Putamen (tissue), 1 donor: ENCODE results near the gene SMIM5.
"Not testable (repeated sequence)": the region's sequence is repeated elsewhere in the genome, so short reads cannot be mapped to it uniquely, and the experiment has no call there.

Experiments
- DNase-seq: peaks from one replicate; pipeline ENCODE4 v3.0.0-alpha.2; 2016; ENCODE audit warnings: low spot score

The SMIM5 gene

DNA sequence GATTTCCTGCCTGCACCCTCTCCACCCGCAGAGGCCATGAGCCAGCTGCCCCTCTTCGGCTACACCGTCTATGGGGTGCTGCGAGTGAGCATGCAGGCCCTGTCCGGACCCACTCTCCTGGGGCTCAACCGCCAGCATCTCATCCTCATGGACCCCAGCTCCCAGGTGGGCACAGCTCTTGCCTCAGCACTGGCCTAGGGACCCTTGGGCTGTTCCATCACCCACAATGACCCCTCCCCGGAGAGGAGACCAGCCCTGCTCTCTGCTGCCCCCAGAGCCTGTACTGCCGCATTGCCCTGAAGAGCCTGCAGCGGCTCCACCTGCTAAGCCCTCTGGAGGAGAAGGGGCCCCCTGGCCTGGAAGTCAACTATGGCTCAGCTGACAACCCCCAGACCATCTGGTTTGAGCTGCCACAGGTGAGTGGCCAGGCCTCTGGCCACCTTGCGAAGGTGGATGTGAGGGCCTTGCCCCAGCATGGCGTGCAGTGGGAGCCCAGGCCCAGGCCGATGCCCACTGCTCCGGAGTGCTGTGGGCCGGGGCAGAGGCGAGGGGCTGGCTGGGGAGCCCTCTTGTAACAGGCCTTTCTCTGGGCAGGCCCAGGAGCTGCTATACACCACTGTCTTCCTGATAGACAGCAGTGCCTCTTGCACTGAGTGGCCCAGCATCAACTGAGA is 7.3 kb upstream of the SMIM5 start:
- DNase-seq, result no peak

DNA sequence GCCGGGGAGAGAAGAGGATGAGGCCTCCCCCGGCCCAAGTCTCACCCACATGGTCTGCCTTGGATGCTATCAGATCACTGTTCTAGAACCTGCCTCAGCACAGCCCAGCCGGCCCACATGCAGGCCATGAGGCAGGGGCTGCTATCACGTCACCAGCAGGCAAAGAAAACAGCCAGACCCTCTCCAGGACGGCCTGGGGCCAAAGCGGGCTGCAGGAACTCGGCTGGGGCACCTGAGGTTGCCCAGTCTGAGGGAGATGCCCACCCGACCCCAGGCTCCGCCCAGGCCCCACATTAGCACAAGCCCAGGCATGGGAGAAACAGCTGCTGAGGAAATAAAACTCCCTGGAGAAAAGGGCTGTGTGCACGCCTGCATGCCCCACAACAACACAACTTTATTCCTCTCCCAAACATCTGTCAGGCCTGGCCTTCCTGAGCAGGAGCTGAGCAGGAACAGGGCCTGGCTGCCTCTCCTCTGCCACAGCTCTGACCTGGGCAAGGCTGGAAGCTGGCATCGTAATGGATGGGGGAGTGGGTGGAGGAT is 6.7 kb upstream of the SMIM5 start:
- no peak for DNase-seq

DNA sequence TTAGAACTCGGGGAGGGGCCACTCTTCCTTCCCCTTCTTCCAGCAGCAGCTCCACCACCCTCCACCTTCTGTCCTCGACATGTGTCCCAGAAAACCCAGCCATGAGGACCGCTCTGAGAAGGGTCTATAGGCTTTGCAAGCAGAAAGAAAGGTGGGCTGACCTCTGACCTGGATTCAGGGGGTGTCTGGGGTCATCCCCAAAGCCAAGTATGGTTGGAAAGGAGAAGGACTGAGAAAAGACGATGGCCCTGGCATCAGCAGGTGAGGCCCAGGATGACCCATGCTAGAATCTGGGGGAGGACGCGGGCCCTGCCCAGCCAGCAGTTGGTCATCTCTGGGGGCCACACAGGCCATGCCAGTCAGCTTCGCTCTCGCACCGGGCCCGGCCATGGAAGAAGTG is 6.1 kb upstream of the SMIM5 start:
- no peak for DNase-seq

DNA sequence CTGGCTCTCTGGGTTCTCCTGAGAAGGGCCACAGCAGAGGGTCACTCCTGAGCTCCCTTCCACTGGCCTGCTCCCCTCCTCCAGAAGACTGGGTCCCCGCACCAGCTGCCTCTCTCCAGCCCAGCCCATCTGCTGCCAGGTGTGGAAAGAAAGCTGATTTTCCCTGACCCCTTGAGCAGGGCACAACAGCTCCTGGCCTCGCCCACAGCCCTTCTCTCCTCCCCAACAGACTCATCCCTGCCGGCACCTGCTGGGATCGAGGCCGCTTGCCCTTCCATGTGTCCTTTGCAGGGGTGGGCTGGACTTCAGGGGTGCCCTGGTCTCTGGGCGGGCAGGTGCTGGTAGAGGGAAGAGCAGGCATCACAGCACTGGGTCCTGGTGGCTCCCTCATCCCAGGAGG is 4.8 kb upstream of the SMIM5 start:
- DNase-seq, result no peak

DNA sequence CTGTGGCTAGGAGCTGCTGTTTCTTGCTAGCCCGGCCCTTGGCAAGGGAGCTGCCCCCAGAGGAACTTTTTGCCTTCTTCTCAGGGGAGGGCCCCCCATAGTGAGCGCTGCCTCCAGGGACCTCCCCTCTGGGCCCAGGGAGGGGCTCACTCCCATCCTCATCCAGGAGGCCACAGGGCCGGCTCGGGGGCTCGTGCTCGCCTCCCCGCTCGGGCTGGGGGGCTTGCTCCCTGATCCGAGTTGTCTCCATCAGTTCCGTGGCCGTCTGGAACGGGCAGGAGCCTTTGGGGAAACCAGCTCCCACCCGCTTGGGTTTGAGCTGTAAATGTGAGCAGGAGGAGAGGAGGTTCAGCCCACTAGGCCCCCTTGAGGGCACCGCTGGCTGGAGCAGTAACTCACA is 4.1 kb upstream of the SMIM5 start:
- DNase-seq, result no peak

DNA sequence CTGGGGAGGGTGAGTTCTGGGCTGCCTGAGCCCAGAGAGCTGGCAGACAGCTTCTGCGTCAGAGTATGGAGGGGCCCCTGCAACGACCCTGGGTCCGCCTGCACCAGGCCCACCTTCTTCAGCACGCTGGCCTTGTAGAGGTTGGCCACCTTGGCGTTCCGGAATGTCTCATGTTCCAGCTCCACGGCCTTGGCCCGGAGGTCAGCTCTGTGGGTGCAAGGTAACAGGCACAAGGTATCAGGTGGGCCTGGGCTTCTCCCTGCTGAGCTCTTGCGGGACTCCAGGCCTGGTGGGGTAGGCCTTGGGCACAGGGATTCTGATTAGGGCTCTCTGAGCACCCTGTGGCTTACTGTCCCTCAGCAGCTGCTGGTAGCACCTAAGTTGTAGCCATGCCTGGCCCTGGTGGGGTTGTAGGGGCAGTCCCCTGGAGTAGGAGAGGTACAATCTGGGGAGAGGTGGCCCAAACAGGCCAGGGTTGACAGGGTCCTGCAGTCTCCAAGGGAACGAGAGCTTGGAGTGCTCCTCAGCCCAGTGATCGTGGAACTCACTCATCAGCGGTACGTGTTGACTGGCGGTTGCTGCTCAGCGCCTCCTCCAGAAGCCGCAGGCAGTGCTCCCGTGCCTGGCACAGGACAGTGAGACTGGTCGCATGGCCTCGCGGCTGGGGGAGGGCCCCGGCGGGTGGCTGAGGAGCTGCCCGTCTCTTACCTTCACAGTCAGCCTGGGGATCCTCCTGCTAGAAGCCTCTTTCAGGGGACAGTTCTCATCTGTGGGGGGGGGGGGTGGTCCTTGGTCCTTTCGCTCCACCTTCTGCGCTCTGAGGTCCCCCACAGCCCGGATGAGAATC is 2.9 kb upstream of the SMIM5 start:
- no peak for DNase-seq

DNA sequence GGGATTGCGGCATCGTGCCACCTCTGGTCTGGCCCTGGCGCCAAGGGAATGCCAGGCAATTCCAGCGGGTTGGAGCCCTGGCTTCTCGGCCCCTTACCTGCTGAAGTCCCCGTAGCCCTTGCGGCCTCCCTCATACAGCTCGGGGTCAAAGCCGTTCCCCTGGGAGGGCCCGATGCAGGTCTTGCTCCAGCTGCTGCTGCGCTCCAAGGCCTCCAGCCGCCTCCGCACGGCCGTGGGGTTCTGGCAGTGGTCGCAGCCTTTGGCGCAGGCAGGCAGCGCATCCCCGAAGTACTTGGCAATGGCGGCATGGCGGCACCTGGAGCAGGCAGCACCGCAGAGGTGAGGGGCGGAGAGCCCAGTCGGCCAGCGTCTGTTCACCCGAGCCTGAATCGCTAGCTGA is 1.9 kb upstream of the SMIM5 start:
- no peak for DNase-seq

DNA sequence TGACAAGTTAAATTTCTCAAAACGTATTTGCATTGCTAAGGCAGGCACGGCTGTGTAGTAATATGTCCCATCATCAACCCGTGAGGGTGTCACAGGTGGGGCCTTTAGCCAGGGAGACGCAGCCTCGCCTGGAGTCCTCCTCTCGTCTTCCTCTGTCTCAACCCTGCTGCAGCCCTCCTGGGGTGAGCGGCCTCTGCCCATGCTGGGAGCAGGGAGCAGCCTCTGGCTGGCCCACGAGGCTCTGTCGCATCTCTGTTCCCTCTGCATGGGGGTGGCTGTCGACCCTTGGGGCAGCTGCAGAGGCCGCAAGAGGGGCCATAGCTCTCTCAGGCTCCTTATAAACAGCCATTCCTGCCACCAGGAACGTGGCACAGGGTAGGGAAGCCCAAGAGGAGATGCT is 806 bp upstream of the SMIM5 start:
- no peak for DNase-seq

DNA sequence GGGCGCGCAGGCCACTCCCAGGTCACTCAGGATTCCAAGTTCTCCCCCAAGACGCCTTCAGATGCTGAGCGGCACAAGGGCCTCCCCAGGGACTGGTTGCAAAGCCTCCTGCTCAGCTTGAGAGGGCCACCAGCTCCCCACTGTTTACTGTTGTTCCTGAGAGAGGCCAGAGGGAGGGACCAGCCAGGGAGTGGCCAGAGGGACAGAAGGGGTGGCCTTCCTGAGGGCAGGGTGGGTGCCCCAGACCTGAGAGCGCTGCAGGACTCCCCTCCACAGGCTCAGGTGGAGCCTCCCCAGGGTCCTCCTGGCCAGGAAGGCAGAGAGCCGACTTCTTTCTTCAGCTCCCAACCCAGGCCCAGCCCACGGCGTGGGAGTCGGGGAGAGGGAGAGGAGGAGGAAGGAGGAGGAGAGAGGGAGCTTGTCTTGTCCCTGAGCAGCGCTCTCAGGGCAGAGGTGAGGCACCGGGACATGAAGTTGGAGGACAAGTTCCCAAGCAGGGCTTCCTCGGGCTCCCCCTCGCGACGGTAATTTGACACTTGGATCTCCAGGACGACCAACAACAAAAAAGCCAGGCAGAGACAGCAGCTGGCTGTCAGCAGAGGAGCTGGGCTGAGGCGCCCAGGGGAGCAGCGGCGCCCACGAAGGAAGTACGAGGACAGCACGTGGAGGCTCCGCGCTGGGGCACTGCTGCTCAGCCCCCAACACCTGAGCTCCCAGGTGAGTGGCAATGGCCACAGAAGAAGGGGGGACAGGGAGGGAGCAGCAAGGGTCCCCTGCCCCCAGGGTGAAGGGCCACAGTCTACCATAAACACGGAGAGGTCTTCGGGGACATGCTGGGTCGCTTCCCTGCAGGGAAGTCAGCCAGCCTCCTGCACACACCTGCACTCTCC is 497 bp downstream of the SMIM5 start:
- DNase-seq, result peak; percentile 82

DNA sequence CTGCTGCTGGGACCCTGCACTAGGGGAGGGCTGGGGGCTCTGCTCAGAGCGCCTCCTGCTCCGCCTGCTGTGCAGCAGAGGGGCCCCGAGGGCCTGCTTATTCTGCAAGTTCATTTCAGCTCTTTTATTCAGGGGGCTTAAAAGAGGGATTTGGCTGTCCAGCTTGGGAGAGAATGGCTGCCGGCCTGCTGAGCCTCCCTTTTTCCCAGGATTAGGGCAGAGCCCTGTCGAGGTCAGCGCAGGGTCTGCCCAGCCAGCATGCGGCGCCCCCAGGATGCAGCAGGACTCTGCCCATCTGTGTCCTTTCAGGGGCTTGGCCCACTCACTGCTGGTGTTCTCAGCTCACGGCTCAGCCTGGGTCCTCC is 1.1 kb downstream of the SMIM5 start:
- DNase-seq, result no peak

DNA sequence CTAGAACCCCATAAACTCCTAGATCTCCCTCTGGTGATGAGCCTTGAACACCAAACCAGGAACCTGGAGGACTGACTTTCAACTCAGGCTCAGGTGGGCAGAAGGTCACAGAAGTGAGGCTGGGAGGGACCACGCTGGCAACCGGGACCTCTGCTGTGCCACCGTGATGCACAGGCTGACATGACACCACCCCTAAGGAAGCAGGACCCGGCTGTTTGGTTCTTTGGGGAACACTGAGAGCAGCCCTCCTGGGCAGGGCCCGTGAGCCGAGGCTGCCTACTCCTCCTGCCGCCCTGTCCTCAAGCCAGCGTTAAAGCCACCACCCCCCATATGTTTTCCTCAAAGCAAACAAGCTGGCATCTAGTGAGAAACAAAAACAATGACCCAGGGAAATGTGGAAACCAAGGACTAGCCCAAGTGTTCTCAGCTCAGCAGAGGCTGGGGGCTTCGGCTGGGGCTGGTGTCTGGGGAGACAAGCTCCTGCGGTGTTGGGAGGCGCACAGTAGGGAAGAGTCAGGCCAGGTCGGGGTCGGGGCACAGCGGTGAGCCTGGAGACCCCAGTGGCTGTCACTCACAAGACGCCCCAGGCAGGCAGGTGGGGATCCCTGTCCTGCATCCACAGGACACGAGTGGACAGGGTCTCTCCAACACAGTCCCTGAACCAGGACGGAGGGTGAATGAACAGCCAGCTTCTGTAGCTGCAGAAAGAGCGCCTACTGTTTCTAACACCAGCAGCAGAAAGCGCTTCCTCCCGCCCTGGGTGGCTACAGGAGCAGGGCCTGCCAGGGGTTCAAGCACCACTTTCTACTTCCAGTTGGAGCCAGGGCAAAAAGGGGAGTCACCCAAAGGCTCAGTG is 1.7 kb downstream of the SMIM5 start:
- no peak for DNase-seq

DNA sequence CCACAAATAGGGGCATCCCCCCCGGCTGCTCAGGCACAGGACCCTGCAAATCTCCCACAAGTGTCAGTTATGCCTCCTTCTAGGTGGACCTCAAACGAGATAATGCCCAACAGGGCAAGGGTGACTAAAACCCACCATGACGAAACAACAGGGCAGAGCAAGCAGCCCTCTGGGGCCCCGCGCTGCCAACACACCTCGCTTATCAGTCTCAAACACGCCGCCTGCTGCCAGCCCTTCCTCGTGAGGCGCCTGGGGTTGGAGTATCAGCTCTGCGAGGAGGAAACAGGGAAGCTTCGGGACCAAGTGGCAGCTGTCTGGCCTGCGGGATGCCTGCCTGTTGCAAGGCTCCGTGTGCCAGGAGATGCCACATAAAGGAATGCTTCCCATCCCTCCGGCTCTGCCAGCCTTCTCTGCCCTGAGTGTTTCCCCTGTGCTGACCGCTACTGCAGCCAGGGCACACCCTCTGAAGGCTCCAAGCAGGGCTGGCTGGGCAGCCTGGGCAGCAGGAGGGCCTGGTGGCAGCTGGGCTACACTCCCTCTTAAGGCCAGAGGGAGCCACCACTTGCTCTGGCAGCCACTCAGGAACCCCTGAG is 2.5 kb downstream of the SMIM5 start:
- no peak for DNase-seq

DNA sequence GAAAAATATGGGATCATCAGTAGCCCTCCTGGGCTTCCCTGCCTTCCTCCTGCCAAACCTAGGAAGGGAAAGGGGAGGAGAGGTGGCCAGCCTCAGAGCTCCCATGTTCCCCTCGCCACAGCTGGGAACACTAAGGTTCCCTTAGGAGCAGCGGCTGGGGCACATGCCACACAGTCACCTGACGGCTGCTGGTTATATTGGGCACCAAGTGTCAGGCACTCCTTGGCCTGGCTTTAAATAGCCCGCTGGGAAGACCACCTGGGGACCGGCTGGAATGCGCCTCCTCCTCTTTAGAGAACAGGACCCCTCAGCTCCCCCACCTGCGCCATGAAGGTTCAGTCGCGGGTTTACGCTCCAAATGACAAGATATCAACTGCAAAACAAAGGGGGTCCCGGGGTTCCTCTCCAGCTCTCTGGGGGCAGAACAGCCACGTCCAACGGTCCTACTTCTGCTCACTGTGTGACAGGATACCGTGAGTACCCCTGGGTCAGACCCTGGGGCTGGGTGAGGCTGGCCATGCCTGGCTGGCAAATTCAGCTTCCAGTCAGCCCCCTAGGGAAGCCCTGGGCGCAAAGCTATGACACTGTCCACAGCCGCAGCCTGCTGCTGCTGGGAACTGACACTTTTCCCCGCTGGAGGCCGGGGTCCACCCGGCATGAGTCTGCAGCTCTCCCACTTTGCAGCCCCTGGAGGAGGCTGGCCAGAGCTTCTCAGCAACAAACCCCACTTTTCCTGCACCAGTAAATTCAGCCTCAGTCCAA is 3.3 kb downstream of the SMIM5 start:
- no peak for DNase-seq

DNA sequence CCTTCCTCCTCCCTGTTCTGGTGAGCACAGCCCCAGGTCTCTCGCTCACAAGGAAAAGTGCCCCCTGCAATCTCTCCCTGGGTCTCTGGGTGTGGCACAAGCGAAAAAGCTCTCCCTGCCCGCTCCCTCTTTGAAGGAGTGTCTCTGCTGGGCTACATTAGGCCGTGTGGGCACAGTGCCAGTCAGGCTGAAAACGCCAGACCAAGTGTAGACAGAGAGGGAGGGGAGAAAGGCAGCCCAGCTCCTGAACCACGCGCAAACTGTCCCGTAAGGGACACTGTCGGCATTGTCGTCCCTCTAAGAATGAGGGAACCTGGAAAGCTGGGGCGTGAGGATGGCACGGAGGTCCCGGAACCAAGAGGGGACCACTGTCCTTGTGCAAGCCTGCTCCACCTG is 3.9 kb downstream of the SMIM5 start:
- DNase-seq, result no peak

DNA sequence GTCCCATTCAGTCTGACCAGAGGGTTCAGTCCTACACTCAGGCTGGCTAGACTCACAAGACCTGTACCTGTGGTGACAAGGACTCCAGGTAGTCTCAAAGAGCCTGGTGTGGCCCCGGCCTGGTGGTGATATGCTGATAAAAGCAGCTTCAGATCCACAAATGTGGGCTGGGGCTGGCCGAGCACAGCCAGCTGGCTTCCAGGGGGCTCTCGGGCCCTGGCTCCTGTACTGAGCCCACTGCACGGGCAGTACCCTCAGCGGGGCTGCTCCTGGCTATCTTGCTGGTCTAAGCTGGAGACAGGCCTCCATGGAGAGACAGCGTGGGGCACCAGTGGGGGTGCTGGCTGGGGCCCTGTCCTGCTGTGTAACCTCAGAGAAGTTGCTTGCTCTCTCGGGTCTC is 4.3 kb downstream of the SMIM5 start:
- no peak for DNase-seq

DNA sequence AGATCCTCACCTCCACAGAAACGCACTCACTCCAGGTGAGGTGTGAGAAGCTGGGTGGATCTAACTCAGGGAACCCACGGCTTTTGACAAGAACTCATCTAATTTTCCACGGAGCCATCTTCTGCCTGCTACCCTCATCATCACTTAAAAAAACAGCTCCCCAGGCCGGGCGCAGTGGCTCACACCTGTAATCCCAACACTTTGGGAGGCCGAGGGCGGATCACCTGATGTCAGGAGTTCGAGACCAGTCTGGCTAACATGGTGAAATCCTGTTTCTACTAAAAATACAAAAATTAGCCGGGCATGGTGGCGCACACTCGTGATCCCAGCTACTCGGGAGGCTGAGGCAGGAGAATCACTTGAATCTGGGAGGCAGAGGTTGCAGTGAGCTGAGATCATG is 4.8 kb downstream of the SMIM5 start:
- not testable (repeated sequence) for DNase-seq

DNA sequence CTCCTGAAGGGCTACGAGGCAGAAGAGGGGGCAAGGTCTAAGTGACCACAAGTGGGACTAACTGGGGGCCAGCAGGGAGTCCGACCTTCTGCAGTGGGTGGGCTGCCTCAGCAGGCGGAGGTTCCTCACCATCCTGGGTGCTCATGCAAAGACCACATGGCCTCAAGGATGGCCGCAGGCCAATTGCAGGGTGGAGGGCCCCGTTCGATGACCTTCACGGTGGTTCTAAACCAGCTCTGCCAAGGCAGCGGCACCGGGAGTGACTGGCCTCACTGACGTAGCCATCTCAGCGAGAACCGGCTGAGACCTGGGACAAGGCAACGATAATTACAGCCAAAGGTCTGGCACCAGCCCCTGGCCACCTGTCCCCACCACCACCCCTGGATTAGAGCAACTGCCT is 5.7 kb downstream of the SMIM5 start:
- DNase-seq, result no peak

DNA sequence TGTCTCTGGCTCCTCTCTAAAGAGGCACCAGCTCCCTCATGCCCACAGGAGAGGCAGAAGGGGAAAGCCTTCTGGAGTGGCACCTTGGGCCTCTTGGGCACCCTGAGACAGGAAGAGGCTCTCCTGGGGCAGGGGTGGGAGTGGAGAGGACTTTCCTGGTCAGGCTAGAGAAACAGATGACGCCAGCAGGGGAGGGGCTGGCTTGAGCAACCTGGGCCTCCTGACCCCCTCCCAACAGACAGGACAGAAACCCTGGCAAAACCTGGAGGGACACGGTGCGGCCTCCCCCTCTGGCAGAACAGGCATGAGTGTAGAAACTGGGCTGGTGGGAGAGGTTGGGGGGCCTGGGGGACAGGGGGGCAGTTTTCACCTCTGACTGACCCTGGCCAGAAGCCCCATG is 6.1 kb downstream of the SMIM5 start:
- no peak for DNase-seq

DNA sequence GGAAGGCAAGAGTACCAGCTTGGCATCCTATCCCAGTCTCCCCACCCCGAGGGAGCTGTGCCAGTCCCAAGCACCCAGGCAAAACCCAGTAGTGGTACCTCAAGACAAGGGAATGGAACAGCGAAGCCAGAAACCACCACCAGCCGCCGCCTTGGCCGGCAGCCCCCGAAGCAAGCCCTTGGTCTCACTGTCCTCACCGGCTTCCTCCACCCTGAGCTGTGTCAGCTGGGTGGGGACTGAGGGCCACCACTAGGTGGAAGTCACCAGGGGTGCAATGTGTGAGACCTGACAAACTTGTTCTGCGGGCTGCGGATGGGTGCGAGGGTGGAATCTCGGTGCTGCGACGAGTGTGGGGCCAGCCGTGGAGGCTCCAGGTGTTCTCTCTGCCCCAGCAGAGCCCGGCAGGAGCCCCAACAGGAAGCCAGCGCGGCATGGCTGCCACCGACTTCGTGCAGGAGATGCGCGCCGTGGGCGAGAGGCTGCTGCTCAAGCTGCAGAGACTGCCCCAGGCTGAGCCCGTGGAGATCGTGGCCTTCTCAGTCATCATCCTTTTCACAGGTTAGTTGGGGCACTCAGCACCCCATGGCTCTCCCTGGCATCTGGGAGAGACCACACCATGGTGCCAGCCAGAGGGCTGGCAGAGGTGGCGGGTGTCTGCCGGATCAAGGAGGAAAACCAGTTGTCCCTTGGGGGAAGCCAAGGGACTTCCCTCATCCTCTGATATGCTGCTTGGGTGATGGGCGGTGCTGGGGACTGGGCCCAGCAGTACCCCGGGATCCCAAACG is 6.7 kb downstream of the SMIM5 start:
- DNase-seq, result no peak
